CD4-positive, alpha-beta memory T cell (primary cell): ENCODE results near the gene PTPRU. TPM values are rescaled to one million over a fixed set of nuclear protein-coding genes. Genes with fewer than 3 reads are reported as not detected.

Experiments used
- CTCF ChIA-PET: fragments of 350-600 bp; sonication (Branson Sonifier 250); formaldehyde crosslinking; loops from one replicate; lab custom pipeline; 2021; ENCODE audit warnings: inconsistent platforms; ENCODE audit not compliant: partially characterized antibody; lab: Charles Lee
- POLR2A ChIA-PET: fragments of 350-600 bp; sonication (Branson Sonifier 250); formaldehyde crosslinking; loops from one replicate; lab custom pipeline; 2021; ENCODE audit not compliant: partially characterized antibody; lab: Charles Lee
- DNase-seq, 5 donors: peaks; one replicate each; pipeline versions ENCODE4 v3.0.0 to v3.0.0-alpha.2; 2020 to 2022; ENCODE audit warnings: mixed read lengths in 1 of 5
- H3K27ac ChIP-seq: one replicate; pipeline ENCODE4 v1.7.0; 2013; ENCODE audit warnings: low read depth, low read length
- H3K27me3 ChIP-seq: 2 replicates; pipeline ENCODE4 v1.7.0; 2013; ENCODE audit warnings: mild to moderate bottlenecking, low read length, moderate library complexity; ENCODE audit not compliant: insufficient read depth
- H3K36me3 ChIP-seq: 2 replicates; pipeline ENCODE4 v1.7.0; 2013; ENCODE audit warnings: mild to moderate bottlenecking, low read length, moderate library complexity; ENCODE audit not compliant: insufficient read depth
- H3K4me1 ChIP-seq: 2 replicates; pipeline ENCODE4 v1.7.0; 2013; ENCODE audit warnings: mild to moderate bottlenecking, low read length, moderate library complexity; ENCODE audit not compliant: insufficient read depth
- H3K4me3 ChIP-seq, 2 donors: one replicate each; pipeline ENCODE4 v1.7.0; 2013; ENCODE audit warnings: low read length in 2 of 2, mild to moderate bottlenecking in 1 of 2
- H3K9me3 ChIP-seq, 2 donors: one replicate each; pipeline ENCODE4 v1.7.0; 2013; ENCODE audit warnings: low read length in 2 of 2, control low read depth in 1 of 2; ENCODE audit not compliant: control insufficient read depth in 1 of 2
- H3K27ac Mint-ChIP-seq, 7 donors: one replicate each; pipeline ENCODE4 v1.8.0; 2020 to 2021; ENCODE audit warnings: mixed read lengths in 7 of 7, mild to moderate bottlenecking in 6 of 7, inconsistent platforms in 3 of 7, moderate library complexity in 3 of 7
- H3K27me3 Mint-ChIP-seq, 2 donors: one replicate each; pipeline ENCODE4 v1.8.0; 2020 to 2021; ENCODE audit warnings: mixed read lengths in 2 of 2
- H3K36me3 Mint-ChIP-seq, 2 donors: one replicate each; pipeline ENCODE4 v1.8.0; 2020 to 2021; ENCODE audit warnings: mixed read lengths in 2 of 2, inconsistent platforms in 1 of 2, mild to moderate bottlenecking in 1 of 2
- H3K4me1 Mint-ChIP-seq, 4 donors: one replicate each; pipeline ENCODE4 v1.8.0; 2020 to 2021; ENCODE audit warnings: mixed read lengths in 4 of 4, mild to moderate bottlenecking in 1 of 4
- H3K4me3 Mint-ChIP-seq, 8 donors: one replicate each; pipeline ENCODE4 v1.8.0; 2020 to 2021; ENCODE audit warnings: mixed read lengths in 8 of 8, mild to moderate bottlenecking in 7 of 8, moderate library complexity in 6 of 8, inconsistent platforms in 3 of 8
- H3K9me3 Mint-ChIP-seq, 8 donors: one replicate each; pipeline ENCODE4 v1.8.0; 2020 to 2021; ENCODE audit warnings: mixed read lengths in 8 of 8, mild to moderate bottlenecking in 5 of 8, inconsistent platforms in 3 of 8, moderate library complexity in 1 of 8
- intact Hi-C: fragments of 100-400 bp; cut with micrococcal nuclease; formaldehyde crosslinking; loops from one replicate; pipeline ENCODE4 v1.15.1; 2023
- polyA plus RNA-seq, 2 donors: library from polyadenylated mRNA; unstranded; fragments of 300-500 nt; fragmentation: Illumina TruSeq; gene quantifications; one replicate each; pipeline ENCODE4 v1.2.3, GENCODE V29; 2021
- total RNA-seq, 2 experiments: library from RNA; stranded (reverse); gene quantifications; one replicate each; pipeline ENCODE4 v1.2.3, GENCODE V29; 2021

The PTPRU gene
- total and polyA plus RNA-seq, 4 experiments from 2014 or later, result 0.38 TPM; not detected in 3

DNA sequence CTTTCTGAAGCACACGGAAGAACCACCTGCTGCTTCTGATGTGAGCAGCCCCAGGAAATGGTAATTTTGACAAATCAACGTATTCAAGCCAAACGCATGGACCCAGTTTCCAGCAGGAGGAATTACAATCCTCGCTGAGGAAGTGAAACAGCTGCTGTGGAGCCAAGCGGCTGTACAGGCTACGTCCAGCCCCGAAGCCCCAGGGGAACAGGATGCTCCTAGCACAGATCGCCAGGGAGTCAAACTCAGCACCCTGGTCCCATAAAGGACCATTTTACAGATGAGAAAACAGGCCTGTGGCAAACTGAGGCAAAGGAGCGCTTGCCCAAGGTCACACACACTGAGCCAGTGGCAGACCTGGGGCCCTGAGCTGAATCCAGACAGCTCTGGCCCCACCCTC, 108.0 kb downstream of the PTPRU start:
- no peak for DNase-seq
- Histone ChIP-seq H3K9me3 (no peaks in the 10 kb centered on the region), H3K27ac (no peak overlapping the region), H3K4me3 (no peak overlapping the region), H3K4me1 (no peaks in the 10 kb centered on the region), H3K27me3 (no peaks in the 10 kb centered on the region), H3K36me3 (no peaks in the 10 kb centered on the region)
- intact Hi-C loops, result no loop called here
- Mint-ChIP-seq H3K4me1 (no peaks in the 10 kb centered on the region), H3K27me3 (peaks cover 21 to 43% of the 10 kb centered on the region in 2 donors), H3K36me3 (no peaks in the 10 kb centered on the region), H3K9me3 (no peaks in the 10 kb centered on the region), H3K4me3 (no peak overlapping the region), H3K27ac (no peak overlapping the region)
- ChIA-PET CTCF (no interaction called here), POLR2A (no interaction called here)

DNA sequence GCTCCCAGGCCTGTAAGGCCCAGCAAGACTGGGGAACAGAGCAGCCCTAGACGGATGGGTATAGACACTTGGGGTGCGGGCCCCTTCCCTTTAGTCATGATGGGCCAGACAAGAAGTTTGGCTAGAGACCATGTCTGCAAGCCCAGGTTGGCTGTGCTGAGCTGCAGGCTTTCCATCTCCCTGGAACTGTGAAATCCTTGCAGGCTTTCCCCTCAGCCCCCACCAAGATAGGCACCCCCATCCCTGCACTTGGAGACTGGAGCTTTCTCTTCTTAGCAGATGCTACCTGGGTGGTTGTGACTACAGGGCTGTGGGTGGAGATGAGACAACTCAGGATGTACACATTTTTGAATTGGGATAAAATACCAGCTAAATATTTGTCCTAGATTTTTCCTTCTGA, 110.3 kb downstream of the PTPRU start:
- DNase-seq, result no peak
- Mint-ChIP-seq H3K4me1 (no peaks in the 10 kb centered on the region), H3K27ac (no peak overlapping the region), H3K27me3 (peaks cover 28 to 37% of the 10 kb centered on the region in 2 donors), H3K4me3 (no peak overlapping the region), H3K9me3 (no peaks in the 10 kb centered on the region), H3K36me3 (no peaks in the 10 kb centered on the region)
- ChIA-PET CTCF (no interaction called here), POLR2A (no interaction called here)
- no peaks in the 10 kb centered on the region for H3K27me3 ChIP-seq
- no peaks in the 10 kb centered on the region for H3K36me3 ChIP-seq
- H3K4me1 ChIP-seq, result no peaks in the 10 kb centered on the region
- no peaks in the 10 kb centered on the region for H3K9me3 ChIP-seq
- no peak overlapping the region for H3K4me3 ChIP-seq
- intact Hi-C loops, result no loop called here
- no peak overlapping the region for H3K27ac ChIP-seq

DNA sequence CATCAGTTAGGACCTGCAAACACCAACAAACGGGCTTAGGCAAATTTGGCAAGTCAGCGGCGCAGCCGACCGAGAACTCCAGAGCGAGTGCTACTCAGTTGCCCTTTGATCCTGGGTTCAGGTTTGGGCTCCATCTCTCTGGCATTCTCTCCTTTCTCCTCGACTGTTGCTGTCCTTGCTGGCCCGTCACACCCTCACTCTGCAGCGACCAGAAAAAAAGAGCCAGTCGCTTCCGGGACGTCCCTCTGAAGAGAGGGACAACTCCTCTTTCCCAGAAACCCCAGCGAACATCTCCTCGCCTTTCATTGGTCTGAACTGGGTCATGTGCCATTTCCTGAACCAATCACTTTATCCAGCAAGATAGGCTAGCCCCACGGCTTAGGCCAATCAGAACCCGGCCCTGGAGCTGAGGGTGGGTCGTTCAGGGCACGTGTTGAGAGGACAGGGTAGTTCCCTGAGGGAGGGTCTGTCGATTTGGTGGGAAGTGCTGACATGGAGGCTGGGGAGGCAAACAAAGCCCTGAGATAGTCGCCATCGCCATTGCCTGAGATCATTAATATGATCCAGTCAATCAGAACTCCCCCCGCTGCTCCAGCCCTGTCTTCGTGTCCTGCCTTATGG, 113.7 kb downstream of the PTPRU start:
- ChIA-PET CTCF (no interaction called here), POLR2A (no interaction called here)
- peaks cover 25 to 29% of the 10 kb centered on the region in 2 donors for H3K27me3 Mint-ChIP-seq
- H3K27ac Mint-ChIP-seq, result no peak overlapping the region
- H3K36me3 Mint-ChIP-seq, result no peaks in the 10 kb centered on the region
- Histone ChIP-seq H3K4me1 (no peaks in the 10 kb centered on the region), H3K9me3 (no peaks in the 10 kb centered on the region), H3K27me3 (no peaks in the 10 kb centered on the region), H3K4me3 (no peak overlapping the region), H3K36me3 (no peaks in the 10 kb centered on the region), H3K27ac (no peak overlapping the region)
- DNase-seq, result no peak
- no peaks in the 10 kb centered on the region for H3K4me1 Mint-ChIP-seq
- H3K9me3 Mint-ChIP-seq, result peaks cover 0 to 4% (median 0%) of the 10 kb centered on the region in 8 donors
- intact Hi-C loops, result no loop called here
- H3K4me3 Mint-ChIP-seq, result no peak overlapping the region

DNA sequence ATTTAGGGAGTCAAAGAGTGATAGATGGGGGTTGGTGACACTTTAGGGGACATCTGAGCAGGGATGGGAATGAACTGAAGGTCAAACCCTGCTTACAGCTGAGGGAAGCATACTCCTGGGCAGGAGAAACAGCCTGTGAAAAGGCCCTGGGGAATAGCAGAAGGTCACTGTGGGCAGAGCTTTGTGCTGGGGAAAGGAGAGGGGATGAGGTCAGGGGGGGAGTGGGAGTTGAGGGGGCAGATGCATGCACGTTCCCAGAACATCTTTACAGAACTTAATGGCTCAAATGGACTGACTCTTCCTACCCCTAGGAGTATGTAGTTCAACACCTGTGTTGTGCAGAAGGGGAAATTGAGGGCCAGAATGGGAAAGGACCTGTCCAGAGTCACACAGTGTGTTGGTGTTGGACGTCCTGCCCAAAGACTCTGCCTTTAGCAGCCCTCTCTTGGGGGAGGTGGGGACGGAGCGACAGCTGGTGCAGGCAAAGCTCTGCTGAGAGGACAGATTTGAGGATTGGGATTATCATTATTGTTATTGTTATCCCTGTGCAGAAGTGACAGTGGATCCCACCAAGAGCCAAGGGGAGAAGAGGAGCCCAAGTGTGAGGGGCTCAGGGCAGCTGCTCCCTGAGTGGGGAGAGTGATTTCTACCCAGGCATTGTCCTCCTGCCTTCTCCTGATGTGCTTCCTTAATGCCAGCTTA, 116.5 kb downstream of the PTPRU start:
- H3K27ac Mint-ChIP-seq, result no peak overlapping the region
- H3K9me3 Mint-ChIP-seq, result peaks cover 0 to 4% (median 0%) of the 10 kb centered on the region in 8 donors
- ChIA-PET CTCF (no interaction called here), POLR2A (no interaction called here)
- Histone ChIP-seq H3K27ac (no peak overlapping the region), H3K9me3 (no peaks in the 10 kb centered on the region), H3K4me1 (no peaks in the 10 kb centered on the region), H3K27me3 (no peaks in the 10 kb centered on the region), H3K4me3 (no peak overlapping the region), H3K36me3 (no peaks in the 10 kb centered on the region)
- no peak for DNase-seq
- no peak overlapping the region for H3K4me3 Mint-ChIP-seq
- H3K4me1 Mint-ChIP-seq, result peaks cover 0 to 2% (median 0%) of the 10 kb centered on the region in 4 donors
- peaks cover 23 to 28% of the 10 kb centered on the region in 2 donors for H3K27me3 Mint-ChIP-seq
- no peaks in the 10 kb centered on the region for H3K36me3 Mint-ChIP-seq
- intact Hi-C loops, result no loop called here

GRCh38 chr1:29354511-29355098, 118.3 kb downstream of the PTPRU start:
- Mint-ChIP-seq H3K36me3 (no peaks in the 10 kb centered on the region), H3K9me3 (peaks cover 0 to 4% (median 0%) of the 10 kb centered on the region in 8 donors), H3K4me1 (peaks cover 0 to 2% (median 0%) of the 10 kb centered on the region in 4 donors), H3K27ac (no peak overlapping the region), H3K4me3 (no peak overlapping the region), H3K27me3 (peaks cover 24 to 30% of the 10 kb centered on the region in 2 donors)
- ChIA-PET POLR2A (no interaction called here), CTCF (no interaction called here)
- Histone ChIP-seq H3K9me3 (no peaks in the 10 kb centered on the region), H3K4me3 (no peak overlapping the region), H3K27ac (no peak overlapping the region), H3K27me3 (no peaks in the 10 kb centered on the region), H3K36me3 (no peaks in the 10 kb centered on the region), H3K4me1 (no peaks in the 10 kb centered on the region)
- no peak for DNase-seq
- intact Hi-C loops, result no loop called here

GRCh38 chr1:29355375-29355774, 119.1 kb downstream of the PTPRU start:
- Mint-ChIP-seq H3K4me1 (peaks cover 0 to 2% (median 0%) of the 10 kb centered on the region in 4 donors), H3K27ac (no peak overlapping the region), H3K36me3 (no peaks in the 10 kb centered on the region), H3K4me3 (no peak overlapping the region), H3K27me3 (peaks cover 23 to 32% of the 10 kb centered on the region in 2 donors), H3K9me3 (peaks cover 0 to 4% (median 0%) of the 10 kb centered on the region in 8 donors)
- Histone ChIP-seq H3K4me3 (no peak overlapping the region), H3K27ac (no peak overlapping the region), H3K4me1 (no peaks in the 10 kb centered on the region), H3K9me3 (no peaks in the 10 kb centered on the region), H3K27me3 (no peaks in the 10 kb centered on the region), H3K36me3 (no peaks in the 10 kb centered on the region)
- intact Hi-C loops, result no loop called here
- ChIA-PET CTCF (no interaction called here), POLR2A (no interaction called here)
- no peak for DNase-seq

DNA sequence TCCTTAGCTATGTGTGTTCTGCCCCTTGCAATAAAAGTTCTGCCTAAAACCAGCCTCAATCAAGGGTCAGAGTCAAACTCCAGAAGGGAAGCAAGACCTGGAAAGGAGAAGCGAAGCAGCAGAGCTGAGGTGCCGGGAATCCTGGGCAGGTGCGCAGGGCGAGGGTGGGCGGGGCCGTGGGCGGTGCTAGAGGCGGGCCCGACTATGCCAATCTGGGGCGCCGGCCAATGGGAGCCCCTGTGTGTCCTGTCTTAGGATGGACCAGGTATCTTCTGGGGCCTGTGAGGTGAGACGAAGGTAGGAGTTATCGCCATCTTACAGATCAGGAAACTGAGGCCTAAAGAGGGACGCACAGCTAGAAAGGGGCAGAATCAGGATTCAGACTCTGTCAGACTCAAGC, 120.3 kb downstream of the PTPRU start:
- Mint-ChIP-seq H3K4me3 (no peak overlapping the region), H3K27ac (no peak overlapping the region), H3K4me1 (peaks cover 0 to 2% (median 0%) of the 10 kb centered on the region in 4 donors), H3K9me3 (peaks cover 0 to 4% (median 0%) of the 10 kb centered on the region in 8 donors), H3K36me3 (no peaks in the 10 kb centered on the region), H3K27me3 (peaks cover 23 to 34% of the 10 kb centered on the region in 2 donors)
- intact Hi-C loops, result no loop called here
- no peaks in the 10 kb centered on the region for H3K27me3 ChIP-seq
- H3K36me3 ChIP-seq, result no peaks in the 10 kb centered on the region
- ChIA-PET CTCF (no interaction called here), POLR2A (no interaction called here)
- H3K9me3 ChIP-seq, result no peaks in the 10 kb centered on the region
- no peak for DNase-seq
- no peaks in the 10 kb centered on the region for H3K4me1 ChIP-seq
- no peak overlapping the region for H3K4me3 ChIP-seq
- no peak overlapping the region for H3K27ac ChIP-seq
